HG03097 (cell line): ENCODE results near the gene TMEM81.

ENCODE experiments used
- ATAC-seq: cut with Tn5 transposase; IDR thresholded peaks from one replicate; pipeline ENCODE4 v1.9.1; 2021; ENCODE audit not compliant: unreplicated experiment, low FRiP score

Gene TMEM81

DNA sequence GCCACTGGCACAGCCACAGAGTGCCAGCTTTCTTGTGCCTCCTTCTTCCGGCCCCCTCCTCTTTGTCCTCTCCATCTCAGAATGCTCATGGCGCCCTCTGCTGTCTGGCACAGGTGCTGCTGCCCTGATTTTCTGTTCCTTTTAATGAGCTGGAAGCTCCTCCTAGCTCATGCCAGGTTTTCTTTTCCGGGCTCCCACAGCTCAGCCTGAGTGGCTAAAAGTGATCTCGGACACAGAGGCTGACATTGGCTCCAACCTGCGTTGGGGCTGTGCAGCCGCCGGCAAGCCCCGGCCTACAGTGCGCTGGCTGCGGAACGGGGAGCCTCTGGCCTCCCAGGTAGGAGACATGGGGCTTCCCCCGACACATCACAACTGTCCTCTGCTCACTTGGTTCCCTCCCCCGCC lies 22.6 kb downstream of the TMEM81 start:
- ATAC-seq: no peak

DNA sequence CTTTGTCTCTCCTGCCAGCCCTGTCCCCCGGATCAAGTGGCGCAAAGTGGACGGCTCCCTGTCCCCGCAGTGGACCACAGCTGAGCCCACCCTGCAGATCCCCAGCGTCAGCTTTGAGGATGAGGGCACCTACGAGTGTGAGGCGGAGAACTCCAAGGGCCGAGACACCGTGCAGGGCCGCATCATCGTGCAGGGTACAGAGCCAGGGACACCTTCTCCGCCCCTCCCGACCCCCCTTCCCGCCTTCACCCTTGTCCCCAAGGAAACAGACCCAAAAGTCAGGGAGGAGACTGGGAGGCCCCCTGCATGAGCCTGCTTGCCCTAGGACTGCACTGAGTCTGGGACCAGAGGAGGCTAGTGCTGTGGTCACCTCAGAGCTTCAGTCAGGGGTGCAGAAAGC lies 23.0 kb downstream of the TMEM81 start:
- no peak for ATAC-seq

- no peak for ATAC-seq
Measured at GRCh38 chr1:205060746-205061145, 23.5 kb downstream of the TMEM81 start.

GRCh38 chr1:205059660-205060059 lies 24.6 kb downstream of the TMEM81 start:
- ATAC-seq: no peak

- no peak for ATAC-seq
Measured at GRCh38 chr1:205058853-205059252, 25.4 kb downstream of the TMEM81 start.

GRCh38 chr1:205057808-205058575 lies 26.3 kb downstream of the TMEM81 start:
- no peak for ATAC-seq

GRCh38 chr1:205056956-205057568 lies 27.2 kb downstream of the TMEM81 start:
- no peak for ATAC-seq

GRCh38 chr1:205056188-205056611 lies 28.1 kb downstream of the TMEM81 start:
- ATAC-seq: no peak

GRCh38 chr1:205054013-205054412 lies 30.2 kb downstream of the TMEM81 start:
- ATAC-seq: no peak

DNA sequence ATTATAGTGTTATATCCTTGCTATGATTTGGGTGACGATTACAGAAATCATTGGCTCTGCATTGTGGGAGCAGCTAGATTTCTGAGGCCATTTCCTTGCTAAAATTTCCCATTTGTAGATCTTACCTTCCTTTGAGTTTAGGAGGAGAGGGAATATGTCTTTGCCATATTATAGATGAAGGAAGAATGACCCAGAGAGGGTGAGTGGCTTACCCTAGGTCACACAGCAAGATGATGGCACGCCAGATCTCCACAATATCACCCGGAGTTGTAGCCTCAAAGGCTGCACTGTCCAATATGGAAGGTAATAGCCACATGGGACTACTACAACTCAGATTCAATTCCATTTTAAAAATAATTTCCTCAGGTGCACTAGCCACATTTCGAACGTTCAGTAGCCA lies 31.0 kb downstream of the TMEM81 start:
- no peak for ATAC-seq

- no peak for ATAC-seq
Measured at GRCh38 chr1:205052690-205053089, 31.6 kb downstream of the TMEM81 start.

GRCh38 chr1:205049479-205049878 lies 34.8 kb downstream of the TMEM81 start:
- ATAC-seq: no peak

GRCh38 chr1:205048382-205048781 lies 35.9 kb downstream of the TMEM81 start:
- ATAC-seq: no peak

GRCh38 chr1:205047764-205048231 lies 36.5 kb downstream of the TMEM81 start:
- ATAC-seq: no peak

GRCh38 chr1:205046870-205047269 lies 37.4 kb downstream of the TMEM81 start:
- no peak for ATAC-seq

DNA sequence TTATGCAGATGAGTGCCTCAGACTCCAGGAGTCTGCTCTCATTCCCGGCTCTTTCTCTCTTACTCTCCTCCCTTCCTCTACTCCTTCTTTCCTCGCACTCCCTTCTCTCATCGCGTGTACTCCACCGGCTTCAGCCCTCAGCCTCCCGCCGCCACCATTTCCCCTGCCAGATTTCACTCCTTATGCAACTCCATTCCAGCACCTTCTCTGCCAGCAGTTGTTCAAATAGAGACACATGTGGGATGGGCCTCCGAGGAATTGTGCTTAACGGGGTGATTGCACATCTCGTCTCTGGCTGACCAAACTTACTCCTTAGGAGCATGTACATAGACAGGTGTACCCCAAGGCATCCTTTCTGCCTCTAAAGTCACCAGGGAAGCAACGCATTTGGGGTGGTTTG lies 39.1 kb downstream of the TMEM81 start:
- ATAC-seq: no peak

GRCh38 chr1:205044741-205045140 lies 39.5 kb downstream of the TMEM81 start:
- ATAC-seq: no peak

- ATAC-seq: no peak
Measured at GRCh38 chr1:205043866-205044265, 40.4 kb downstream of the TMEM81 start.

DNA sequence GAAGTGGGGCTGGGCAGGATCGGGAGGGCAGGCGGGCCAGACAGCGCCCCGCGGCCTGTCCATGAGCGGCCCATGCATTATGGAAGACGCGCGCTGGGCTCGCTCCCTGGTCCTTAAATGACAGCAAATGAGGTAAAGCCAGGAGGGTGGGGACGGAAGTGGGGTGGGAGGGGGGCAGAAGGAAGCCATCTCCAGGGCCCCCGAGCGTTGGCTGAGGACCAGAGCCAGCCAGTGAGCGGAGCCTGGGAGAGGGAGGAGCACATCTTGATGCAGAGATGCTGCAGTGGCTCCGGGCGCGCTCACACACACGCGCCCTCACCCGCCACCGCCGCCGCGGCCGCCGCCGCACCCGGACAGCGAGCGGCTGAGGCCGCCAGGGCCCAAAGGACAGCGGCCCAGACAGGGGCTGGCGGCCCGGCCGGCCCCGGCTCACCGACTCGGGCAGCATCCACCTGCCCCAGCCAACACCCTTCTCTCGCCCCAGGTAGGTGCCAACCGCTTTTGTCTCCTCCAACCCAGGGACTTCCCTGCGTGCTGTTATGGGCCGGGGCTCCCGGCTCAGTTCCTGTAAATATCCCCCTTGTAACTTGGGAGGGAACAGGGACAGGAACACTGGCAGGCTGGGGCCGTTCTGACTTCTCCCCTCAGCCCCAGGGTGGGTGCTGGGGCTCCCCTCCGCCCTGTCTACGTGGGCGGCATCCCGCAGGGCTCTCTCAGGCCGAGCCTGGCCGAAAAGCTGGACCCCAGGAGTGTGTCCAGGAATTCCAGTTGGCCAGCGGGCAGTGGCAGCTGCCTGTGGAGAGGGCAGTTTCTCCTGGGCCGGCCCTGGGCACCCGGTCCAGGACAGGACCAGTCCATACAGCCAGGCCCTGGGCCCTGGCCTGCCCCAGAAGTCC lies 41.1 kb downstream of the TMEM81 start, which contains the start of gene CNTN2:
Gene CNTN2 (plus strand): TSS at position 302 of the 896 bp plus-strand sequence. CDS start 9,974 bp downstream, outside the sequence.
- no peak for ATAC-seq

- no peak for ATAC-seq
Measured at GRCh38 chr1:205041998-205042910, 42.0 kb downstream of the TMEM81 start.
